ENCODE measurements around the gene RAB22A. TPM values are rescaled to one million over a fixed set of nuclear protein-coding genes. Genes with fewer than 3 reads are reported as not detected.

Gene RAB22A
- total RNA-seq, 1 experiment from 2014 or later: 9.9 TPM

DNA sequence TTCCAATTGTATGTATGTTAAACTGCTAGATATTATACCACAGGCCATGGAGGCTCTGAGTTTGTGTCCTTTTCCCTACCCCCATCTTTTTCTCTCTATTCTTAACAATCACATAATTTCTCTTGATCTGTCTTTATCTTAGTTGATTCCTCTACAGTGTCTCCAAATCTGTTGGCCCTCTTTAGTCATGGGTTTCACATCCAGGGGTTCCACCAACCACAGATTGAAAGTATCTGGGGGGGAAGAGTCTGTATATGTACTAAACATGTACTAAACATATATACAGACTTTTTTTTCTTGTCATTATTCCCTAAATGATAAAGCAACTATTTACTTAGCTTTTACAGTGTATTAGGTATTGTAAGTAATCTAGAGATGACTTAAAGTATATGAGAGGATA lies 20.2 kb downstream of the RAB22A start:
- no peak for DNase-seq (ENCODE audit: low read depth, low spot score)
- ChIA-PET POLR2A (no interaction called here), CTCF (no interaction called here), RAD21 (ENCODE audit: low non-redundant PET in 1 of 2, low total read pairs in 2 of 2, uncharacterized antibody in 2 of 2, unreplicated experiment in 2 of 2) (no interaction called here)
- Histone ChIP-seq H3K4me3 (replicated peaks in 1 of 2; ENCODE audit: low read depth in 1 of 2, low read length in 2 of 2) (no peak overlapping the region), H3K9me3 (ENCODE audit: control insufficient read depth in 1 of 2, insufficient read depth in 1 of 2, low read depth in 1 of 2, low read length in 2 of 2) (no peaks in the 10 kb centered on the region), H2AFZ (ENCODE audit: low read depth, low read length, poor library complexity, severe bottlenecking) (no peak overlapping the region), H3K4me2 (ENCODE audit: low read length) (no peak overlapping the region), H4K20me1 (ENCODE audit: insufficient read depth) (no peaks in the 10 kb centered on the region), H3K36me3 (ENCODE audit: control insufficient read depth in 1 of 2, insufficient read depth in 2 of 2, low read length in 2 of 2) (no peaks in the 10 kb centered on the region; a peak in 1 of 4 replicates), H3K9ac (ENCODE audit: low read length) (no peak overlapping the region), H3K27me3 (ENCODE audit: insufficient read depth, low read length) (no peaks in the 10 kb centered on the region), H3K27ac (ENCODE audit: low read depth, low read length) (no peak overlapping the region), H3K79me2 (ENCODE audit: insufficient read depth, low read length) (peaks cover 59% of the 10 kb centered on the region), H3K9me2 (ENCODE audit: insufficient read depth) (no peaks in the 10 kb centered on the region), H3K4me1 (ENCODE audit: control insufficient read depth in 1 of 2, insufficient read depth in 2 of 2, low read length in 2 of 2) (no peaks in the 10 kb centered on the region)
- intact Hi-C loops (cut with micrococcal nuclease): no loop called here
- BruUV-seq (replicated peaks): no TSS peak
- no peak for ATAC-seq
- TF ChIP-seq SIN3A (IDR thresholded peaks at IDR 0.05; ENCODE audit: low read depth): no peak
- TF ChIP-seq EZH2phosphoT487 (IDR thresholded peaks at IDR 0.05; ENCODE audit: borderline replicate concordance): no peak
- TF ChIP-seq, protein P1, sequence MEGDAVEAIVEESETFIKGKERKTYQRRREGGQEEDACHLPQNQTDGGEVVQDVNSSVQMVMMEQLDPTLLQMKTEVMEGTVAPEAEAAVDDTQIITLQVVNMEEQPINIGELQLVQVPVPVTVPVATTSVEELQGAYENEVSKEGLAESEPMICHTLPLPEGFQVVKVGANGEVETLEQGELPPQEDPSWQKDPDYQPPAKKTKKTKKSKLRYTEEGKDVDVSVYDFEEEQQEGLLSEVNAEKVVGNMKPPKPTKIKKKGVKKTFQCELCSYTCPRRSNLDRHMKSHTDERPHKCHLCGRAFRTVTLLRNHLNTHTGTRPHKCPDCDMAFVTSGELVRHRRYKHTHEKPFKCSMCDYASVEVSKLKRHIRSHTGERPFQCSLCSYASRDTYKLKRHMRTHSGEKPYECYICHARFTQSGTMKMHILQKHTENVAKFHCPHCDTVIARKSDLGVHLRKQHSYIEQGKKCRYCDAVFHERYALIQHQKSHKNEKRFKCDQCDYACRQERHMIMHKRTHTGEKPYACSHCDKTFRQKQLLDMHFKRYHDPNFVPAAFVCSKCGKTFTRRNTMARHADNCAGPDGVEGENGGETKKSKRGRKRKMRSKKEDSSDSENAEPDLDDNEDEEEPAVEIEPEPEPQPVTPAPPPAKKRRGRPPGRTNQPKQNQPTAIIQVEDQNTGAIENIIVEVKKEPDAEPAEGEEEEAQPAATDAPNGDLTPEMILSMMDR (IDR thresholded peaks at IDR 0.05 in 2 of 3, conservative IDR thresholded peaks at IDR 0.05 in 1 of 3; ENCODE audit: borderline replicate concordance in 1 of 3, insufficient read depth in 1 of 3, low read depth in 2 of 3, low read length in 2 of 3): no peak
- no peak for TF ChIP-seq ATF3 (IDR thresholded peaks at IDR 0.05)
- no peak for TF ChIP-seq MAX (IDR thresholded peaks at IDR 0.05)
- TF ChIP-seq POLR2A (IDR thresholded peaks at IDR 0.05; ENCODE audit: borderline replicate concordance, extremely low read depth, insufficient read depth, insufficient read length): no peak
- no peak for TF ChIP-seq EGR1 (IDR thresholded peaks at IDR 0.05; ENCODE audit: low read depth)
- TF ChIP-seq SP1 (IDR thresholded peaks at IDR 0.05; ENCODE audit: low read depth): no peak
- no peak for TF ChIP-seq CEBPB (IDR thresholded peaks at IDR 0.05; ENCODE audit: low read depth)

DNA sequence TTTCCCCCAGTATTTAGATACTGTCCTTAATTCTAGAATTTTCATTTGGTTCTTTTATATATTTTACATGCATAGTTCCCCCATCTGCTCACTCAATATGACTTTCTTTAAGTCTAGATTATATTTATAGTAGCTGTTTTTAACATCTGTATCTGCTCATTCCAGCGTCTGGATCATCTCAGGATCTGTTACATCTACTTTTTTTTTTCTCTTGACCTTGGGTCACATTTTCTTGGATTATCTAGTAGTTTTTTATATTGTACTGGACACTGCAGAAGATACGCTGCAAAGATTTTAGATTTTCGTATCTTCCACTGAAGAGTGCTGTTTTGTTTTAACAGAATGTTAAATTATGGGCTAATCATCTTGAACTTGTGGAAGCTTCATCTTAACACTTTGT lies 20.7 kb downstream of the RAB22A start:
- Histone ChIP-seq H3K9ac (ENCODE audit: low read length) (no peak overlapping the region), H3K4me3 (replicated peaks in 1 of 2; ENCODE audit: low read depth in 1 of 2, low read length in 2 of 2) (no peak overlapping the region), H3K9me2 (ENCODE audit: insufficient read depth) (no peaks in the 10 kb centered on the region), H3K79me2 (ENCODE audit: insufficient read depth, low read length) (peaks cover 59% of the 10 kb centered on the region), H2AFZ (ENCODE audit: low read depth, low read length, poor library complexity, severe bottlenecking) (no peak overlapping the region), H3K36me3 (ENCODE audit: control insufficient read depth in 1 of 2, insufficient read depth in 2 of 2, low read length in 2 of 2) (no peaks in the 10 kb centered on the region; a peak in 1 of 4 replicates), H3K9me3 (ENCODE audit: control insufficient read depth in 1 of 2, insufficient read depth in 1 of 2, low read depth in 1 of 2, low read length in 2 of 2) (no peaks in the 10 kb centered on the region), H3K4me1 (ENCODE audit: control insufficient read depth in 1 of 2, insufficient read depth in 2 of 2, low read length in 2 of 2) (no peaks in the 10 kb centered on the region), H4K20me1 (ENCODE audit: insufficient read depth) (no peaks in the 10 kb centered on the region), H3K27ac (ENCODE audit: low read depth, low read length) (no peak overlapping the region), H3K27me3 (ENCODE audit: insufficient read depth, low read length) (no peaks in the 10 kb centered on the region), H3K4me2 (ENCODE audit: low read length) (no peak overlapping the region)
- intact Hi-C loops (cut with micrococcal nuclease): no loop called here
- POLR2A ChIA-PET: no interaction called here
- no peak for DNase-seq (ENCODE audit: low read depth, low spot score)
- RAD21 ChIA-PET (ENCODE audit: low non-redundant PET in 1 of 2, low total read pairs in 2 of 2, uncharacterized antibody in 2 of 2, unreplicated experiment in 2 of 2): no interaction called here
- CTCF ChIA-PET: no interaction called here
- ATAC-seq: no peak
- no peak for TF ChIP-seq ZFX (IDR thresholded peaks at IDR 0.05)
- no peak for TF ChIP-seq POLR2A (IDR thresholded peaks at IDR 0.05; ENCODE audit: borderline replicate concordance, extremely low read depth, insufficient read depth, insufficient read length)
- no peak for TF ChIP-seq CBX3 (IDR thresholded peaks at IDR 0.05; ENCODE audit: low read depth)
- TF ChIP-seq ZNF274 (IDR thresholded peaks at IDR 0.05; ENCODE audit: low read depth, low read length): no peak
- no peak for TF ChIP-seq SP1 (IDR thresholded peaks at IDR 0.05; ENCODE audit: low read depth)
- TF ChIP-seq EGR1 (IDR thresholded peaks at IDR 0.05; ENCODE audit: low read depth): no peak
- no peak for TF ChIP-seq RAD21 (IDR thresholded peaks at IDR 0.05; ENCODE audit: low read depth)
- no peak for TF ChIP-seq ATF3 (IDR thresholded peaks at IDR 0.05)
- no peak for TF ChIP-seq YY1 (IDR thresholded peaks at IDR 0.05; ENCODE audit: extremely low read depth, insufficient replicate concordance, low read depth, low read length)
- BruUV-seq (replicated peaks): no TSS peak

Measured in HCT116 (cell line).